Prostate gland (tissue), 2 donors: ENCODE data around the gene CNTN6. TPM values are rescaled to one million over a fixed set of nuclear protein-coding genes. Genes with fewer than 3 reads are reported as not detected.
"Not testable (repeated sequence)": the region's sequence is repeated elsewhere in the genome, so short reads cannot be mapped to it uniquely, and the experiment has no call there.

ENCODE experiments used
- DNase-seq: peaks from one replicate; pipeline ENCODE4 v3.0.0-alpha.2; 2019; ENCODE audit warnings: low spot score
- H3K27ac ChIP-seq, 2 donors: fragments of 200-600 bp; sonication (generic); 2 replicates each; pipeline ENCODE4 v1.5.1; 2017 to 2019
- H3K27me3 ChIP-seq: fragments of 200-600 bp; sonication (generic); replicated peaks from 2 replicates; pipeline ENCODE4 v1.5.1; 2019; ENCODE audit not compliant: insufficient read depth
- H3K36me3 ChIP-seq, 2 donors: fragments of 200-600 bp; sonication (generic); 1 replicate in 1 of 2; 2 replicates in 1 of 2; pipeline versions ENCODE4 v1.5.1 to v1.8.1; 2017 to 2019
- H3K4me1 ChIP-seq: fragments of 200-600 bp; sonication (generic); replicated peaks from 2 replicates; pipeline ENCODE4 v1.5.1; 2019
- H3K4me3 ChIP-seq, 2 donors: fragments of 200-600 bp; sonication (generic); 2 replicates each; pipeline ENCODE4 v1.5.1; 2017 to 2019
- H3K9me3 ChIP-seq: fragments of 200-600 bp; sonication (generic); 2 replicates; pipeline ENCODE4 v1.5.1; 2017
- CTCF ChIP-seq, 4 experiments: fragments of 200-600 bp in 2 of 4; fragments of 450-650 bp in 2 of 4; sonication (generic) in 2 of 4; IDR thresholded peaks; 1 replicate in 3 of 4; 2 replicates in 1 of 4; pipeline ENCODE4 v1.5.1; 2016 to 2019; ENCODE audit warnings: antibody characterized with exemption in 4 of 4, mild to moderate bottlenecking in 2 of 4, moderate library complexity in 2 of 4
- POLR2A ChIP-seq: fragments of 450-650 bp; IDR thresholded peaks from one replicate; pipeline ENCODE4 v1.6.1; 2016; ENCODE audit warnings: antibody characterized with exemption, mild to moderate bottlenecking
- POLR2AphosphoS5 ChIP-seq: sonication (generic); formaldehyde crosslinking; IDR thresholded peaks from one replicate; pipeline ENCODE4 v1.6.1; 2017; ENCODE audit warnings: antibody characterized with exemption
- WGBS: methylation state at CpG from one replicate; pipeline ENCODE4 v1.1.5; 2018; 5-methylcytosine and 5-hydroxymethylcytosine counted together
- intact Hi-C: fragments of 100-400 bp; cut with DNase I; formaldehyde crosslinking; loops from one replicate; pipeline ENCODE4 v1.14.2; 2022
- total RNA-seq, 2 donors: library from RNA; depleted of rRNA; stranded (reverse); fragments of >200 nt; gene quantifications; one replicate each; pipeline ENCODE4 v1.1.0, GENCODE V29; 2016

CNTN6 gene
- total RNA-seq, 2 donors from 2014 or later: not detected

GRCh38 chr3:1381647-1382036 lies 288.8 kb downstream of the CNTN6 start:
- Histone ChIP-seq H3K27me3 (no peaks in the 10 kb centered on the region), H3K4me1 (no peaks in the 10 kb centered on the region), H3K27ac (no peak overlapping the region), H3K9me3 (no peaks in the 10 kb centered on the region), H3K4me3 (no peak overlapping the region), H3K36me3 (no peaks in the 10 kb centered on the region)
- DNase-seq: no peak
- intact Hi-C loops: no loop called here
- TF ChIP-seq CTCF (IDR thresholded peaks at IDR 0.05) (no peak), POLR2AphosphoS5 (no peak), POLR2A (no peak)
- WGBS: 78% methylated on average over 5 of the region's 5 CpGs

DNA sequence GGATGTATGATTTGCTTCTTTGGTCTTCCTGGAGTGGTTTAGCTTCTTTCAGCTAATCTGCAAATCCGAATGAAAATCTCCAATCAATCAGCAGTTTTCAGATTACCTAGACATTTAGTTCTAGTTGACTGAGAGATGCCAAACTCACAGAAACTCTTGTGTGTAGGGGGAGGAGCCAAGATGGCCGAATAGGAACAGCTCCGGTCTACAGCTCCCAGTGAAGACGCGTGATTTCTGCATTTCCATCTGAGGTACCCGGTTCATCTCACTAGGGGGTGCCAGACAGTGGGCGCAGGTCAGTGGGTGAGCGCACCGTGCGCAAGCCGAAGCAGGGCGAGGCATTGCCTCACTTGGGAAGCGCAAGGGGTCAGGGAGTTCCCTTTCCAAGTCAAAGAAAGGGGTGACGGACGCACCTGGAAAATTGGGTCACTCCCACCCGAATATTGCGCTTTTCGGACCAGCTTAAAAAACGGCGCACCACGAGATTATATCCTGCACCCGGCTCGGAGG lies 294.6 kb downstream of the CNTN6 start:
- H3K4me3 ChIP-seq, H3K4me1 ChIP-seq, intact Hi-C loops, H3K36me3 ChIP-seq, H3K27me3 ChIP-seq, H3K9me3 ChIP-seq, H3K27ac ChIP-seq, DNase-seq: not testable (repeated sequence)
- WGBS: 96% methylated on average over 22 of the region's 23 CpGs

DNA sequence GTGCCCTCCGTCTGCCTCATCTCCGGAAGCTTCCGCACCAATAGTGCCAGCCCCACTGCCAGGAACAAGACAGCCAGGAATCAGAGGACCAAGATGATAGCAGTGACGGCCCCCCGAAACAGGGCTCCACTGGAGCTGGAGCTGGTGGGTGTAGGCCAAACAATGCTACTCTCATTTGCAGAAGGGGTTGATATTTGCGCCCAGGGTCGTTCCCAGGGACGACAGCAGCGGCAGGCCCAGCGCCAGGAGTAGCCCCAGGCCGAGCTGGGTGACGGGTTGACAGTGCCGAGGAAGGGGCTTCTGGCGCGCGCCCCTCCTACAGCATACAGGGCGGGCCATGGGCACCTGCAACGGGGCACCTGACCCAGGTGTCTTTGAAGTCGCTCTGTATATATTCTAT lies 301.4 kb downstream of the CNTN6 start:
- TF ChIP-seq POLR2A: no peak
- TF ChIP-seq POLR2AphosphoS5: no peak
- TF ChIP-seq CTCF (IDR thresholded peaks at IDR 0.05): no peak
- 93% methylated on average over 19 of the region's 19 CpGs for WGBS
- Histone ChIP-seq H3K4me1 (no peaks in the 10 kb centered on the region), H3K4me3 (no peak overlapping the region), H3K27ac (no peak overlapping the region), H3K36me3 (no peaks in the 10 kb centered on the region), H3K27me3 (no peaks in the 10 kb centered on the region), H3K9me3 (no peaks in the 10 kb centered on the region)
- no peak for DNase-seq
- intact Hi-C loops: no loop called here

DNA sequence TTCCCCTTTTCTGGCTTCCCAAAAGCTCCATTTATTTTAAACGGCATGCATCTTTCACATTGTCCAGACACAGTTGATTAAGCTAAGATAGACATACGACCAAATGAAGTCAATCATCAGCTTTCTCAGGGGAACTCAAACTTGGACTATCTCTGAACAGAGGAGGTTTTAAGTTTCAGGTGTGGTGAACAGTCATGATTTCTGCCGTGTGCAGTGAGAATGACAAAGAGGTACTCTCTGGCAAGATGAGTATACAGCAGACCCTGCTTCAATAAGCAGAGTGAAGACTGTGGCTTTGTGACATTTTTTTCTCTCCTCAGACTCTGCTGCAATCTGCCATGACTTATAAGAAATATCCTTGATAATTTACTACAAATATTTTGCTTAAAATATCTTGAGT lies 307.7 kb downstream of the CNTN6 start:
- TF ChIP-seq POLR2A (no peak), POLR2AphosphoS5 (no peak), CTCF (IDR thresholded peaks at IDR 0.05) (no peak)
- H3K36me3 ChIP-seq: no peaks in the 10 kb centered on the region
- H3K4me3 ChIP-seq: no peak overlapping the region
- no peaks in the 10 kb centered on the region for H3K27me3 ChIP-seq
- H3K27ac ChIP-seq: no peak overlapping the region
- H3K4me1 ChIP-seq: no peaks in the 10 kb centered on the region
- intact Hi-C loops: no loop called here
- WGBS: 54% methylated on average over 3 of the region's 3 CpGs
- H3K9me3 ChIP-seq: no peaks in the 10 kb centered on the region
- no peak for DNase-seq

- Histone ChIP-seq H3K27me3 (no peaks in the 10 kb centered on the region), H3K4me1 (no peaks in the 10 kb centered on the region), H3K27ac (no peak overlapping the region), H3K4me3 (no peak overlapping the region), H3K36me3 (no peaks in the 10 kb centered on the region), H3K9me3 (no peaks in the 10 kb centered on the region)
- TF ChIP-seq CTCF (IDR thresholded peaks at IDR 0.05) (no peak), POLR2A (no peak), POLR2AphosphoS5 (no peak)
- intact Hi-C loops: no loop called here
- 38% methylated on average over 2 of the region's 2 CpGs for WGBS
- DNase-seq: no peak
Measured at GRCh38 chr3:1404270-1404962, 311.6 kb downstream of the CNTN6 start.
